HFF-Myc (cell line): ENCODE results near the gene LRRTM4.
"Not testable (repeated sequence)": the region's sequence is repeated elsewhere in the genome, so short reads cannot be mapped to it uniquely, and the experiment has no call there.

Experiments used
- DNase-seq: peaks from one replicate; pipeline ENCODE4 v3.0.0-alpha.2; 2011; ENCODE audit warnings: low read depth; ENCODE audit errors: extremely low read depth
- H3K4me3 ChIP-seq: replicated peaks from 2 replicates; pipeline ENCODE4 v1.5.1; 2011; ENCODE audit warnings: low read depth, mild to moderate bottlenecking, control low read depth, low read length
- TF ChIP-seq, protein P1 (sequence below): IDR thresholded peaks from 2 replicates; pipeline ENCODE4 v1.5.1; 2012; ENCODE audit warnings: mild to moderate bottlenecking, low read depth, low read length, control low read depth; ENCODE audit errors: missing control alignments

The LRRTM4 gene

GRCh38 chr2:76730021-76730420, 792.2 kb downstream of the LRRTM4 start:
- no peak for DNase-seq
- TF ChIP-seq, protein P1, sequence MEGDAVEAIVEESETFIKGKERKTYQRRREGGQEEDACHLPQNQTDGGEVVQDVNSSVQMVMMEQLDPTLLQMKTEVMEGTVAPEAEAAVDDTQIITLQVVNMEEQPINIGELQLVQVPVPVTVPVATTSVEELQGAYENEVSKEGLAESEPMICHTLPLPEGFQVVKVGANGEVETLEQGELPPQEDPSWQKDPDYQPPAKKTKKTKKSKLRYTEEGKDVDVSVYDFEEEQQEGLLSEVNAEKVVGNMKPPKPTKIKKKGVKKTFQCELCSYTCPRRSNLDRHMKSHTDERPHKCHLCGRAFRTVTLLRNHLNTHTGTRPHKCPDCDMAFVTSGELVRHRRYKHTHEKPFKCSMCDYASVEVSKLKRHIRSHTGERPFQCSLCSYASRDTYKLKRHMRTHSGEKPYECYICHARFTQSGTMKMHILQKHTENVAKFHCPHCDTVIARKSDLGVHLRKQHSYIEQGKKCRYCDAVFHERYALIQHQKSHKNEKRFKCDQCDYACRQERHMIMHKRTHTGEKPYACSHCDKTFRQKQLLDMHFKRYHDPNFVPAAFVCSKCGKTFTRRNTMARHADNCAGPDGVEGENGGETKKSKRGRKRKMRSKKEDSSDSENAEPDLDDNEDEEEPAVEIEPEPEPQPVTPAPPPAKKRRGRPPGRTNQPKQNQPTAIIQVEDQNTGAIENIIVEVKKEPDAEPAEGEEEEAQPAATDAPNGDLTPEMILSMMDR: no peak
- H3K4me3 ChIP-seq: no peak overlapping the region

- H3K4me3 ChIP-seq: no peak overlapping the region
- TF ChIP-seq, protein P1: no peak
- DNase-seq: no peak
Measured at GRCh38 chr2:76721226-76721625, 801.0 kb downstream of the LRRTM4 start.

DNA sequence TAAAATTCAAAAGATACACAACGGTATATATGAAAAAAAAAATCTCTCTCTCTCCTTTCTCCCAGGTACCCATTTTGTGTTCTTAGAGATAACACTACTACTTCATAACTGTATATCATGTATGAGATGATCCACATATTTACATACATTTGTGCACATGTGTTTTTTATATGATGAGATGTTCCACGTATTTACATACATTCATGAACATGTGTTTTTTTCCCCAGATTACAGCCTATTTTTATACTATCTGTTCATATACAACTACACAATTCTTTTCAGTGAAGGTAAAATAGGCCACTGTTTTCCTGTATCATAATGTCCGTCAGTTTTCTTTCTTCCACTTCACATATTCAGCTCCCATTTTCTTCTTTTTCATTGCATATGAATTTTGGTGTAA, 808.9 kb downstream of the LRRTM4 start:
- TF ChIP-seq, protein P1: no peak
- DNase-seq: no peak
- no peak overlapping the region for H3K4me3 ChIP-seq

- DNase-seq: no peak
- TF ChIP-seq, protein P1: no peak
- no peak overlapping the region for H3K4me3 ChIP-seq
Measured at GRCh38 chr2:76711490-76711889, 810.7 kb downstream of the LRRTM4 start.

DNA sequence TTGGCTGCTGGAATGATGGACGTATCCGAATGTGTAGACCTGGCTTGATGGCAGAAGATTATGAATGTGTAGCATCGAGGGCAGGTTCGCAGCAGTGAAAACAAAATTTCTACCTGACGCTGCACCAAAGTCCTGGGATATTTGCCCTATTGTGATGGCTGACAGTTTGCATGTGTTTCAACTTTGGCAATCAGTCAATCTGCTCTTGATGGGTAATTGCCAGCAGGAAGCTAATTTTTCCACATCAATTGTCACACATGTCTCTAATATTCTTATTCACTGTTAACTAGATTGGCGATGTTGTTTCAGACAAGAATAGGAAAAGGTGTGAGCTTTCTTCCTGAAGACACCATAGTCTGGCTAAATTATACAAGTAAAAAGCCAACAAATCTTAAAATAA, 821.3 kb downstream of the LRRTM4 start:
- no peak for DNase-seq
- no peak overlapping the region for H3K4me3 ChIP-seq
- TF ChIP-seq, protein P1: no peak

GRCh38 chr2:76697998-76698713, 824.0 kb downstream of the LRRTM4 start:
- H3K4me3 ChIP-seq, DNase-seq: not testable (repeated sequence)
